Psoas muscle (tissue), 8 donors: Measurements from ENCODE around the gene TJP2. TPM values are rescaled to one million over a fixed set of nuclear protein-coding genes. Genes with fewer than 3 reads are reported as not detected.

ENCODE experiments used
- ATAC-seq, 4 donors: fragments of 200-7000 bp; cut with Tn5 transposase; one replicate each; pipeline ENCODE4 v1.9.1; 2020; ENCODE audit warnings: moderate library complexity in 3 of 4, mild to moderate bottlenecking in 2 of 4
- DNase-seq, 2 donors: peaks; one replicate each; pipeline ENCODE4 v3.0.0-alpha.2; 2020
- H3K27ac ChIP-seq: fragments of 200-600 bp; one replicate; pipeline ENCODE4 v1.8.0; 2022
- H3K27me3 ChIP-seq, 3 donors: fragments of 200-600 bp in 1 of 3; one replicate each; pipeline versions ENCODE4 v1.6.1 to v1.8.0; 2013 to 2022; ENCODE audit warnings: low read length in 2 of 3, mild to moderate bottlenecking in 2 of 3, moderate library complexity in 1 of 3; ENCODE audit not compliant: insufficient read depth in 3 of 3
- H3K36me3 ChIP-seq, 2 donors: fragments of 200-600 bp in 1 of 2; one replicate each; pipeline versions ENCODE4 v1.6.1 to v1.8.0; 2013 to 2022; ENCODE audit warnings: low read depth in 1 of 2, mild to moderate bottlenecking in 1 of 2, moderate library complexity in 1 of 2; ENCODE audit not compliant: insufficient read depth in 1 of 2
- H3K4me1 ChIP-seq: fragments of 200-600 bp; one replicate; pipeline ENCODE4 v1.8.0; 2022
- H3K4me3 ChIP-seq: fragments of 200-600 bp; one replicate; pipeline ENCODE4 v1.8.0; 2022; ENCODE audit warnings: mild to moderate bottlenecking
- H3K9me3 ChIP-seq: fragments of 200-600 bp; one replicate; pipeline ENCODE4 v1.8.0; 2022
- CTCF ChIP-seq: fragments of 200-600 bp; IDR thresholded peaks from one replicate; pipeline ENCODE4 v1.8.0; 2022; ENCODE audit warnings: antibody characterized with exemption
- WGBS, 3 donors: extraction: QIAGEN DNeasy Blood & Tissue Kit; methylation state at CpG; one replicate each; pipeline versions ENCODE4 v1.1.6 to v1.1.7; 2013; 5-methylcytosine and 5-hydroxymethylcytosine counted together
- intact Hi-C, 2 donors: fragments of 100-400 bp; cut with DNase I; formaldehyde crosslinking; loops; one replicate each; pipeline versions ENCODE4 v1.11.0 to v1.14.2; 2022
- polyA plus RNA-seq, 3 donors: library from polyadenylated mRNA; stranded (reverse); fragments of 200-250 nt; gene quantifications; one replicate each; pipeline ENCODE4 v1.2.3, GENCODE V29; 2013
- total RNA-seq, 4 donors: library from RNA; stranded (reverse); fragmentation: NEBNext Ultra II Directional in 2 of 4; extraction: Animal tissue kit (Norgen Biotek cat#: 25700) in 2 of 4; gene quantifications; one replicate each; pipeline versions ENCODE4 v1.2.1 to v1.2.4, GENCODE V29; 2021 to 2023
- donor health status: healthy with polysubstance abuse.
- donor health status: DM: no; HTN: no; CAD: no; lungs with moderate emphysema.
- donor health status: Bipolar disorder and iron deficiency.
- donor health status: healthy.
- donor health status: DM: yes; HTN: yes; CAD: no.
- donor health status: DM: no; HTN: no; CAD: no.
- donor health status: DM: no; HTN: no; CAD: no.
- donor health status: DM: yes; HTN: yes; CAD: no.

Gene TJP2
- total and polyA plus RNA-seq, 7 donors = 6.6 to 25.1 (median 14.8) TPM

- Histone ChIP-seq H3K9me3 (no peaks in the 10 kb centered on the region), H3K27ac (peak overlapping the region; percentile 96), H3K4me3 (peak overlapping the region; percentile 83), H3K4me1 (peaks cover 10% of the 10 kb centered on the region), H3K27me3 (no peaks in the 10 kb centered on the region), H3K36me3 (no peaks in the 10 kb centered on the region)
- ATAC-seq = no peak
- TF ChIP-seq CTCF = no peak
- 52 to 58% (median 55%) methylated on average over 2 of the region's 2 CpGs for WGBS, 3 donors
- DNase-seq = no peak
- intact Hi-C loops = loop anchor here (10.0 kb wide), 2 partner anchors 49 to 89 kb away; no protein-coding TSS in a partner anchor
Observed at GRCh38 chr9:69323861-69324260, 149.8 kb downstream of the TJP2 start.

Other genes starting within 250 kb of the TJP2 start
- not detected for gene PRKACG, start 160.2 kb upstream of the TJP2 start, total RNA-seq
- gene PRKACG, start 160.2 kb upstream of the TJP2 start, polyA plus RNA-seq = not detected
- gene FXN, start 138.5 kb upstream of the TJP2 start, total RNA-seq = 10 to 100 TPM; 17.9 to 25.0 (median 18.7) TPM
- 10 to 100 TPM; 10.4 to 21.7 (median 19.0) TPM for gene FXN, start 138.5 kb upstream of the TJP2 start, polyA plus RNA-seq
- 10 to 100 TPM; 19.6 to 35.7 (median 25.3) TPM for gene ENTREP1, start 150.9 kb downstream of the TJP2 start, total RNA-seq
- 10 to 100 TPM in 2 of 3 donors, 1 to 10 TPM in 1; 5.1 to 13.9 (median 12.4) TPM for gene ENTREP1, start 150.9 kb downstream of the TJP2 start, polyA plus RNA-seq